B cell (primary cell): ENCODE results near the gene ANKS1B. TPM values are rescaled to one million over a fixed set of nuclear protein-coding genes. Genes with fewer than 3 reads are reported as not detected.

ENCODE experiments used
- ATAC-seq: fragments of 200-7000 bp; cut with Tn5 transposase; one replicate; pipeline ENCODE4 v1.10.0; 2021; ENCODE audit warnings: low read depth, mild to moderate bottlenecking, moderate number of reproducible peaks, moderate library complexity
- CTCF ChIA-PET: fragments of 350-600 bp; sonication (Branson Sonifier 250); formaldehyde crosslinking; loops from one replicate; lab custom pipeline; 2021; ENCODE audit warnings: antibody characterized with exemption, inconsistent platforms; lab: Charles Lee
- POLR2A ChIA-PET: fragments of 350-600 bp; sonication (Branson Sonifier 250); formaldehyde crosslinking; loops from one replicate; lab custom pipeline; 2021; ENCODE audit warnings: antibody characterized with exemption; lab: Charles Lee
- DNase-seq: peaks from one replicate; pipeline ENCODE4 v3.0.0; 2013
- H2AFZ ChIP-seq: 2 replicates; pipeline ENCODE4 v1.6.1; 2012; ENCODE audit warnings: mild to moderate bottlenecking, low read depth, low read length; ENCODE audit not compliant: insufficient read depth, poor library complexity, severe bottlenecking
- H3K27ac ChIP-seq, 2 donors: 1 replicate in 1 of 2; 2 replicates in 1 of 2; pipeline ENCODE4 v1.5.1; 2012 to 2013; ENCODE audit warnings: low read length in 2 of 2, mild to moderate bottlenecking in 2 of 2, moderate library complexity in 1 of 2
- H3K27me3 ChIP-seq, 4 experiments: fragments of 200-600 bp in 1 of 4; sonication (generic) in 1 of 4; replicated peaks in 1 of 4; 1 replicate in 2 of 4; 2 replicates in 2 of 4; pipeline versions ENCODE4 v1.6.1 to v1.7.0; 2013 to 2016; ENCODE audit warnings: low read length in 3 of 4, mild to moderate bottlenecking in 2 of 4, mixed read lengths in 1 of 4, moderate library complexity in 1 of 4; ENCODE audit not compliant: insufficient read depth in 4 of 4, control insufficient read depth in 3 of 4; ENCODE audit errors: control extremely low read depth in 1 of 4
- H3K36me3 ChIP-seq, 2 experiments: replicated peaks in 1 of 2; 1 replicate in 1 of 2; 2 replicates in 1 of 2; pipeline versions ENCODE4 v1.6.1 to v1.7.1; 2013; ENCODE audit warnings: low read length in 1 of 2; ENCODE audit not compliant: insufficient read depth in 2 of 2, control insufficient read depth in 1 of 2; ENCODE audit errors: control extremely low read depth in 1 of 2, extremely low read depth in 1 of 2
- H3K4me1 ChIP-seq, 2 donors: fragments of 200-600 bp in 1 of 2; sonication (generic) in 1 of 2; 1 replicate in 1 of 2; 2 replicates in 1 of 2; pipeline versions ENCODE4 v1.5.1 to v1.6.1; 2013 to 2017; ENCODE audit warnings: low read length in 2 of 2; ENCODE audit not compliant: control insufficient read depth in 2 of 2, insufficient read depth in 2 of 2
- H3K4me2 ChIP-seq: replicated peaks from 2 replicates; pipeline ENCODE3; 2012; ENCODE audit warnings: mild to moderate bottlenecking, low read depth, low read length; ENCODE audit not compliant: poor library complexity, severe bottlenecking
- H3K4me3 ChIP-seq, 5 experiments: fragments of 200-600 bp in 1 of 5; sonication (generic) in 1 of 5; 1 replicate in 3 of 5; 2 replicates in 2 of 5; pipeline versions ENCODE4 v1.5.1 to v1.7.0; 2011 to 2016; ENCODE audit warnings: low read length in 4 of 5, mild to moderate bottlenecking in 4 of 5, low read depth in 2 of 5, control low read depth in 1 of 5, moderate library complexity in 1 of 5; ENCODE audit not compliant: insufficient read depth in 1 of 5; ENCODE audit errors: control extremely low read depth in 1 of 5, extremely low read depth in 1 of 5
- H3K79me2 ChIP-seq: fragments of 200-600 bp; sonication (generic); one replicate; pipeline ENCODE4 v1.6.0; 2016; ENCODE audit warnings: low read length; ENCODE audit not compliant: control insufficient read depth, insufficient read depth
- H3K9ac ChIP-seq: fragments of 200-600 bp; sonication (generic); 2 replicates; pipeline ENCODE4 v1.6.1; 2017; ENCODE audit warnings: mild to moderate bottlenecking, low read length, moderate library complexity
- H3K9me3 ChIP-seq, 3 donors: one replicate each; pipeline versions ENCODE4 v1.6.1 to v1.7.1; 2013; ENCODE audit warnings: low read length in 2 of 3; ENCODE audit not compliant: control insufficient read depth in 2 of 3, insufficient read depth in 1 of 3; ENCODE audit errors: control extremely low read depth in 1 of 3
- H4K20me1 ChIP-seq: 2 replicates; pipeline ENCODE4 v1.6.0; 2012; ENCODE audit warnings: mild to moderate bottlenecking, low read length; ENCODE audit not compliant: insufficient read depth, control insufficient read depth, poor library complexity, severe bottlenecking
- H3K27ac Mint-ChIP-seq: one replicate; pipeline ENCODE4 v1.8.0; 2021; ENCODE audit warnings: mixed read lengths
- H3K27me3 Mint-ChIP-seq: one replicate; pipeline ENCODE4 v1.8.0; 2021; ENCODE audit warnings: mixed read lengths
- H3K4me1 Mint-ChIP-seq: one replicate; pipeline ENCODE4 v1.8.0; 2021; ENCODE audit warnings: mixed read lengths
- H3K4me3 Mint-ChIP-seq: one replicate; pipeline ENCODE4 v1.8.0; 2021; ENCODE audit warnings: mixed read lengths
- H3K9me3 Mint-ChIP-seq: one replicate; pipeline ENCODE4 v1.8.0; 2022; ENCODE audit warnings: mixed read lengths; ENCODE audit not compliant: insufficient read depth
- EZH2 ChIP-seq: IDR thresholded peaks from 2 replicates; pipeline ENCODE4 v1.6.1; 2012; ENCODE audit warnings: borderline replicate concordance, low read depth, mild to moderate bottlenecking, moderate library complexity, low read length; ENCODE audit not compliant: insufficient read depth, poor library complexity, severe bottlenecking
- whole genome bisulfite sequencing: methylation state at CpG from one replicate; pipeline ENCODE4 v1.1.5; 2013; ENCODE audit warnings: missing lambda C conversion rate; ENCODE audit not compliant: insufficient coverage; 5-methylcytosine and 5-hydroxymethylcytosine counted together
- intact Hi-C: fragments of 100-400 bp; cut with micrococcal nuclease; formaldehyde crosslinking; loops from one replicate; pipeline ENCODE4 v1.10.0; 2022
- polyA plus RNA-seq: library from polyadenylated mRNA; depleted of rRNA; stranded (reverse); fragments of >200 nt; gene quantifications from 2 replicates; pipeline ENCODE4 v1.2.3, GENCODE V29; 2012
- total RNA-seq, 2 donors: library from RNA; stranded (reverse); fragments of 120-200 nt in 1 of 2; gene quantifications; 1 replicate in 1 of 2; 2 replicates in 1 of 2; pipeline versions ENCODE4 v1.2.3 to v1.2.4, GENCODE V29; 2013 to 2022
- TF ChIP-seq, protein P1 (sequence below): fragments of 200-600 bp; IDR thresholded peaks from one replicate; pipeline ENCODE4 v1.8.0; 2022; ENCODE audit warnings: antibody characterized with exemption, mild to moderate bottlenecking

ANKS1B gene
- total and polyA plus RNA-seq, 2 donors (not counting 1 experiment from before 2014, with no cell fraction given), result not detected

DNA sequence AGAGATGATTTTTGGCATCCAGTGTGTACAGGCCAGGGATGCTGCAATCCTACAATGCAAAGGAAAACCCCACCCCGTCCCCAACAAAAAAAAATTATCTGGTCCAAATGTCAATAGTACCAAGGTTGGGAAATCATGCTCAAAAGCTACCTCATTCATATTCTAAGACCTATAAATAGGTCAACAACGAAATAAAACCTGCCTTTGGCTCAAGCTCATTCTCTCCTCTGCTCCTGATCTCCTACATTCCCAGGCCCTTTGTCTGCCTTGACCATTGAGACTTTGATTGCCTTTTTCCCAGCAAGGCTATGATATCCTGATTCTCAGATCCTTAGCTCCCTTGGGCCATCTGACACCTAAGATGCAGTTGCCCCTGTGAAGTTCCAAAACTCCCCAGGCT, 30.0 kb downstream of the ANKS1B start:
- POLR2A ChIA-PET, result no interaction called here

DNA sequence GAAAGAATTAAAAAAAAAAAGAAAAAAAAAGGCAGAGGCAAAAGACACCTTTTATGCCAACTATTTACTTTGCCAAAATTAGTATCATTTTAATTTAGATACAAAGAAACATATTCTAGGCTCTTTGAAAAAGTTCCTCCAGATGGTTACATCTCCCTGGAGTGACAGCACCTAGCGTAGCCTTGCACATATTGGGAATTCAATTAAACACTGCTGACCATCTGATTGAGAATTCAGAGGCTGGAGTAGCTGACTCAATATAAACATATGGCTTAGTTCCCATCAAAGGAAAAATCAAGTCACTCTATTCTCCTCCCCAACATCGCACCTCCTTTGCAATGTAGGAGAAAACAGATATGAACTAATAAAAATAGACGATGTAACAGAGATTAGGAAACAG, 36.4 kb downstream of the ANKS1B start:
- Histone ChIP-seq H3K79me2 (no peaks in the 10 kb centered on the region), H2AFZ (no peak overlapping the region), H4K20me1 (no peaks in the 10 kb centered on the region), H3K27ac (no peak overlapping the region), H3K4me3 (no peak overlapping the region), H3K27me3 (no peaks in the 10 kb centered on the region), H3K9ac (no peak overlapping the region), H3K4me1 (no peaks in the 10 kb centered on the region), H3K4me2 (no peak overlapping the region), H3K36me3 (no peaks in the 10 kb centered on the region), H3K9me3 (peaks cover 0 to 3% (median 0%) of the 10 kb centered on the region in 3 donors)
- intact Hi-C loops, result no loop called here
- Mint-ChIP-seq H3K4me3 (no peak overlapping the region), H3K4me1 (no peaks in the 10 kb centered on the region), H3K27ac (no peak overlapping the region), H3K27me3 (peaks cover 11% of the 10 kb centered on the region), H3K9me3 (no peaks in the 10 kb centered on the region)
- ChIA-PET CTCF (no interaction called here), POLR2A (no interaction called here)
- no CpG with 5 or more reads among the region's 3 CpGs for WGBS
- TF ChIP-seq, protein P1, sequence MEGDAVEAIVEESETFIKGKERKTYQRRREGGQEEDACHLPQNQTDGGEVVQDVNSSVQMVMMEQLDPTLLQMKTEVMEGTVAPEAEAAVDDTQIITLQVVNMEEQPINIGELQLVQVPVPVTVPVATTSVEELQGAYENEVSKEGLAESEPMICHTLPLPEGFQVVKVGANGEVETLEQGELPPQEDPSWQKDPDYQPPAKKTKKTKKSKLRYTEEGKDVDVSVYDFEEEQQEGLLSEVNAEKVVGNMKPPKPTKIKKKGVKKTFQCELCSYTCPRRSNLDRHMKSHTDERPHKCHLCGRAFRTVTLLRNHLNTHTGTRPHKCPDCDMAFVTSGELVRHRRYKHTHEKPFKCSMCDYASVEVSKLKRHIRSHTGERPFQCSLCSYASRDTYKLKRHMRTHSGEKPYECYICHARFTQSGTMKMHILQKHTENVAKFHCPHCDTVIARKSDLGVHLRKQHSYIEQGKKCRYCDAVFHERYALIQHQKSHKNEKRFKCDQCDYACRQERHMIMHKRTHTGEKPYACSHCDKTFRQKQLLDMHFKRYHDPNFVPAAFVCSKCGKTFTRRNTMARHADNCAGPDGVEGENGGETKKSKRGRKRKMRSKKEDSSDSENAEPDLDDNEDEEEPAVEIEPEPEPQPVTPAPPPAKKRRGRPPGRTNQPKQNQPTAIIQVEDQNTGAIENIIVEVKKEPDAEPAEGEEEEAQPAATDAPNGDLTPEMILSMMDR, result no peak
- TF ChIP-seq EZH2, result no peak
- no peak for DNase-seq
- no peak for ATAC-seq

More for the DNA sequence above, 30.0 kb downstream of the ANKS1B start:
- Mint-ChIP-seq H3K4me1 (no peaks in the 10 kb centered on the region), H3K9me3 (no peaks in the 10 kb centered on the region), H3K27me3 (no peaks in the 10 kb centered on the region), H3K27ac (no peak overlapping the region), H3K4me3 (no peak overlapping the region)
- no peaks in the 10 kb centered on the region for H3K79me2 ChIP-seq
- CTCF ChIA-PET, result no interaction called here
- no peaks in the 10 kb centered on the region for H3K27me3 ChIP-seq
- H4K20me1 ChIP-seq, result no peaks in the 10 kb centered on the region
- WGBS, result 58% methylated on average over 2 of the region's 2 CpGs
- ATAC-seq, result no peak
- H3K4me3 ChIP-seq, result no peak overlapping the region
- H3K9me3 ChIP-seq, result no peaks in the 10 kb centered on the region
- H3K36me3 ChIP-seq, result no peaks in the 10 kb centered on the region
- no peak overlapping the region for H2AFZ ChIP-seq
- intact Hi-C loops, result no loop called here
- no peak for TF ChIP-seq EZH2
- TF ChIP-seq, protein P1, result no peak
- no peak overlapping the region for H3K4me2 ChIP-seq
- DNase-seq, result no peak
- H3K9ac ChIP-seq, result no peak overlapping the region
- H3K27ac ChIP-seq, result no peak overlapping the region
- H3K4me1 ChIP-seq, result no peaks in the 10 kb centered on the region
